ENCODE measurements around the gene PPFIA2.

DNA sequence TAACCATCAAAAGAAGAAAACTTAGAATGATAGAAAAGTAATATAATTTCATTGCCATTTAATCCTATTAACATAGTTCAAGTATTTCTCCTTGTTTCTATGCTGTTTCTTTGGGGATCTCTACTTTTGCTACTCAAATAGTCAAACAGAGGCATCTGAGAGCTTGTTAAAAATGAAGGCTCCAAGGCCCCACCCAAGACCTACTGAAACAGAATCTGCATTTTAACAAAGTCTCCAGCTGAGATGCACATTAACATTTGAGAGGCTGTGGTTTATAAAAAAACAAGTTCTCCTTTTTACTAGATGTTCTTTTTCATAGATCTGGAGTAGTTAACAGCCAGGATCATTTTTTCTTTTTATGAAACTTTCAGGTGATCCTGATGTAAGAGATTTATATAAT, 31.8 kb downstream of the PPFIA2 start:
- TF ChIP-seq POLR2A (IDR thresholded peaks at IDR 0.05; ENCODE audit: low read depth, low read length) (no peak), BRCA1 (IDR thresholded peaks at IDR 0.05; ENCODE audit: low read depth, low read length) (no peak), NFXL1 (IDR thresholded peaks at IDR 0.05; ENCODE audit: borderline replicate concordance) (no peak), E2F4 (IDR thresholded peaks at IDR 0.05; ENCODE audit: low read depth, low read length) (no peak), USF1 (IDR thresholded peaks at IDR 0.05; ENCODE audit: borderline replicate concordance, extremely low read length, insufficient read depth, low read depth, low read length) (no peak)
- TF ChIP-seq, protein P1, sequence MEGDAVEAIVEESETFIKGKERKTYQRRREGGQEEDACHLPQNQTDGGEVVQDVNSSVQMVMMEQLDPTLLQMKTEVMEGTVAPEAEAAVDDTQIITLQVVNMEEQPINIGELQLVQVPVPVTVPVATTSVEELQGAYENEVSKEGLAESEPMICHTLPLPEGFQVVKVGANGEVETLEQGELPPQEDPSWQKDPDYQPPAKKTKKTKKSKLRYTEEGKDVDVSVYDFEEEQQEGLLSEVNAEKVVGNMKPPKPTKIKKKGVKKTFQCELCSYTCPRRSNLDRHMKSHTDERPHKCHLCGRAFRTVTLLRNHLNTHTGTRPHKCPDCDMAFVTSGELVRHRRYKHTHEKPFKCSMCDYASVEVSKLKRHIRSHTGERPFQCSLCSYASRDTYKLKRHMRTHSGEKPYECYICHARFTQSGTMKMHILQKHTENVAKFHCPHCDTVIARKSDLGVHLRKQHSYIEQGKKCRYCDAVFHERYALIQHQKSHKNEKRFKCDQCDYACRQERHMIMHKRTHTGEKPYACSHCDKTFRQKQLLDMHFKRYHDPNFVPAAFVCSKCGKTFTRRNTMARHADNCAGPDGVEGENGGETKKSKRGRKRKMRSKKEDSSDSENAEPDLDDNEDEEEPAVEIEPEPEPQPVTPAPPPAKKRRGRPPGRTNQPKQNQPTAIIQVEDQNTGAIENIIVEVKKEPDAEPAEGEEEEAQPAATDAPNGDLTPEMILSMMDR (IDR thresholded peaks at IDR 0.05 in 2 of 3, conservative IDR thresholded peaks at IDR 0.05 in 1 of 3; ENCODE audit: control insufficient read depth in 2 of 3, extremely low read depth in 1 of 3, insufficient read depth in 1 of 3, low read depth in 3 of 3, low read length in 3 of 3): no peak

All from GM12878 (cell line).